Measurements from ENCODE around the gene BRI3. TPM values are rescaled to one million over a fixed set of nuclear protein-coding genes. Genes with fewer than 3 reads are reported as not detected.
A peak's percentile ranks its signal among the peaks of the same experiment; 100 is the strongest.

Gene BRI3
- total RNA-seq, 1 donor from 2014 or later, result 530 TPM

DNA sequence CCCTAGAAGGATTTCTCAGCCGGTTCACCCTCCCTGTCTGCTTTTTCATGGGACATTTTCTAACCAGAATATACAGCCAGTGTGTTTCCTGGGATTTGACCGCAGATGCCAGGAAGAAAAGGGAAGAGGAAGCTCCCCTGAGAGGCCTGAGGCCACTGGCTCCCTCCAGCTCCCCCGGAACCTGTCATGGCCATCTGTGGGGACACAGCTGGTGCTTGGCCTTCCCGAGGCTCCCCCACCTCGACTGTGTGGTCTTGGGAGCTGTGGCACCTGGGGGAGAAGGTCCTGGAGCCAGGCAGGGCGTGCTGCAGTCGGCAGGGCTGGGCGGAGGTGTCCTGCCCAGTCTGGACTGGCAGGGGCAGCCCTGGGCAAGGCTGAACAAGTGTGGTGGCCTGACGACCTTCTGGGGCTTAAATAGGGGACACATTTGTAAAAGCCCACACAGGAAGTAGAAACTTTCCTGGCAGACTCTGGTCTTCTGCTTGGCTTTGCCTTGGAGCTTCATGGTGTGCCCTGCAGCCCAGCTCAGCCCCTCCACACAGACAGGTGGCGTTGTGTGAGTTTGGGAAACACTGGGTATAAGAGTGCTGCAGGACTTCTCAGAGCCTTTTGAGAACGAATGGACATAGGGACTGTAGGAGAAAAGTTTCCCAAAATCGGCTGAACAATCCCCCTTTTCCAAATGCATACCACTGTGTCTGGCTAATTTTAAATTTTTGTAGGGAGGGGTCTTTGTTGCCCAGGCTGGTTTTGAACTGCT is 6.8 kb downstream of the BRI3 start:
- Histone ChIP-seq H3K4me3 (no peak overlapping the region), H3K27me3 (no peaks in the 10 kb centered on the region), H3K4me1 (peaks cover 51% of the 10 kb centered on the region), H3K36me3 (peaks cover 63% of the 10 kb centered on the region), H3K27ac (no peak overlapping the region), H3K9me3 (no peaks in the 10 kb centered on the region)
- no peak for ATAC-seq
- intact Hi-C loops (cut with DNase I), result no loop called here
- TF ChIP-seq, protein P1, sequence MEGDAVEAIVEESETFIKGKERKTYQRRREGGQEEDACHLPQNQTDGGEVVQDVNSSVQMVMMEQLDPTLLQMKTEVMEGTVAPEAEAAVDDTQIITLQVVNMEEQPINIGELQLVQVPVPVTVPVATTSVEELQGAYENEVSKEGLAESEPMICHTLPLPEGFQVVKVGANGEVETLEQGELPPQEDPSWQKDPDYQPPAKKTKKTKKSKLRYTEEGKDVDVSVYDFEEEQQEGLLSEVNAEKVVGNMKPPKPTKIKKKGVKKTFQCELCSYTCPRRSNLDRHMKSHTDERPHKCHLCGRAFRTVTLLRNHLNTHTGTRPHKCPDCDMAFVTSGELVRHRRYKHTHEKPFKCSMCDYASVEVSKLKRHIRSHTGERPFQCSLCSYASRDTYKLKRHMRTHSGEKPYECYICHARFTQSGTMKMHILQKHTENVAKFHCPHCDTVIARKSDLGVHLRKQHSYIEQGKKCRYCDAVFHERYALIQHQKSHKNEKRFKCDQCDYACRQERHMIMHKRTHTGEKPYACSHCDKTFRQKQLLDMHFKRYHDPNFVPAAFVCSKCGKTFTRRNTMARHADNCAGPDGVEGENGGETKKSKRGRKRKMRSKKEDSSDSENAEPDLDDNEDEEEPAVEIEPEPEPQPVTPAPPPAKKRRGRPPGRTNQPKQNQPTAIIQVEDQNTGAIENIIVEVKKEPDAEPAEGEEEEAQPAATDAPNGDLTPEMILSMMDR (IDR thresholded peaks at IDR 0.05), result no peak
- DNase-seq, result peak; percentile 63

DNA sequence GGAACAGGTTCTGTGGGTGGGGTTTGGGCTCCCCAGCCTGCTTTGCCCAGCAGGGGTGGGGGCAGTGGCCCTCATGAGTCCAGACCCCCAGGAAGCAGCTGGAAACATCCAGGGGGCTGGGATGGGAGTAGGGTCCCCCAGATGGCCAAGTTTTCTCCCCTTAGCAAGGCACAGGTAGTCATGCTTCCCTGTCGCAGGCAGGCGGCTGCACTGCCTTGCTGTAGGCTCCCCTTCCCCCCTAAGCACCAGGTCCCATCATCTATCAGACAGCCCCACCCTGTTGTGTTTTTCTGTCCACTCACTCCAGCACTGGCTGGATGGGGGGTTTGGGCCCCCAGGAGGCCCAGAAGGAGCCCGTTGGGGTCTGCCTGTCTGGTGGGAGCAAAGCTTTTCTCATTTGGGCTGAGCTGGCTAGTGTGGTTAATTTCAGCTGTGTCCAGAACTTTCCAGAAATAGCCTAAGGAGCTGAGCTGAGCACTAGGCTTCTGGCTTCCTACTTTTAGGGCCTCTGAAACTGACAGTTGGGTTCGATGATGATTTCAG is 7.9 kb downstream of the BRI3 start:
- H3K4me3 ChIP-seq, result no peak overlapping the region
- no peaks in the 10 kb centered on the region for H3K27me3 ChIP-seq
- no peaks in the 10 kb centered on the region for H3K9me3 ChIP-seq
- TF ChIP-seq, protein P1 (IDR thresholded peaks at IDR 0.05), result no peak
- H3K36me3 ChIP-seq, result peaks cover 66% of the 10 kb centered on the region
- ATAC-seq (no peak), DNase-seq (no peak)
- intact Hi-C loops (cut with DNase I), result no loop called here
- no peak overlapping the region for H3K27ac ChIP-seq
- peaks cover 46% of the 10 kb centered on the region for H3K4me1 ChIP-seq

DNA sequence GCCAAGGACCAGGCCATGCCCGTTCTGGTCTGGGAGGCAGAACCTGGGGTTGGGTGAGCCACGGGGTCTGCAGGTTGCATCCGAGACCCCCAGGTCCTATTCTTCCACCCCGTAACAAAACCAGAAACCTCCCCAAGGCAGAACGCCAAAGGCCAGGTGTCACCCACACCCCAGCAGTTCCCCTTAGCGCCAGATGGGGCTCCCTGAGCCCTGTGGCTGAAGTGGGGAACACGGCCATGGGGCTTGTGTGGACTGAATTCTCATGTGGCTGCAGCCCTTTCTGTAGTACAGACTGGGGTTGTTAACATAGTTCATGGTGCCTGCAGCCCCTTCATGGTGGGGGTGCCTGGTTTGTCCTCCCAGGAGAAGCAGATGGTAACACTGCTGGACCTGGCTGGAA is 10.2 kb downstream of the BRI3 start:
- H3K9me3 ChIP-seq, result no peaks in the 10 kb centered on the region
- intact Hi-C loops (cut with DNase I), result loop anchor here (10.0 kb wide), 1 partner anchor 113 kb away; the partner anchor contains the start of gene BAIAP2L1
- H3K4me1 ChIP-seq, result peaks cover 24% of the 10 kb centered on the region
- DNase-seq, result no peak
- no peaks in the 10 kb centered on the region for H3K27me3 ChIP-seq
- peaks cover 78% of the 10 kb centered on the region for H3K36me3 ChIP-seq
- H3K4me3 ChIP-seq, result no peak overlapping the region
- TF ChIP-seq, protein P1 (IDR thresholded peaks at IDR 0.05), result peak; percentile 18
- no peak for ATAC-seq
- H3K27ac ChIP-seq, result no peak overlapping the region

DNA sequence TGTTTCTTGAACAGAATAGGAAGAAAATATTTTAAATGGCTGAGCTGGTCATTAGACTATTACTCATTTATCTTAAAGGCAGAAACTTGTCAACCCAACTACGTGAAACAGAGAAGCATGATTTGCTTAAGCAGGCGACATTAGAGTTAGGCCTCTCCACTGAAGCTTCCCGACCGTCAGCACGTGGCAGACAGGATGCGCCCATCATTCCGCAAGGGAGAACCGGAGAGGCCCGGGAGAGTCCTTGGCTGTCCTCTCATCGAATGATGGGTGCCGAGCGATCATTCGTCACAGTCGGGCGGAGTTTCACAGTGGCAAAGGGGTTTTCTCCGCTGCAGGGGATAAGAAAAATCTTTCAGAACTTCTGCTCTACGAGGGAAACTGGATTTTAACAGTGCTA is 11.8 kb downstream of the BRI3 start:
- Histone ChIP-seq H3K4me3 (no peak overlapping the region), H3K4me1 (peaks cover 8% of the 10 kb centered on the region), H3K27me3 (no peaks in the 10 kb centered on the region), H3K9me3 (no peaks in the 10 kb centered on the region), H3K36me3 (peaks cover 67% of the 10 kb centered on the region), H3K27ac (no peak overlapping the region)
- ATAC-seq (no peak), DNase-seq (no peak)
- TF ChIP-seq, protein P1 (IDR thresholded peaks at IDR 0.05), result no peak
- intact Hi-C loops (cut with DNase I), result loop anchor here (10.0 kb wide), 1 partner anchor 112 kb away; the partner anchor contains the start of gene BAIAP2L1

DNA sequence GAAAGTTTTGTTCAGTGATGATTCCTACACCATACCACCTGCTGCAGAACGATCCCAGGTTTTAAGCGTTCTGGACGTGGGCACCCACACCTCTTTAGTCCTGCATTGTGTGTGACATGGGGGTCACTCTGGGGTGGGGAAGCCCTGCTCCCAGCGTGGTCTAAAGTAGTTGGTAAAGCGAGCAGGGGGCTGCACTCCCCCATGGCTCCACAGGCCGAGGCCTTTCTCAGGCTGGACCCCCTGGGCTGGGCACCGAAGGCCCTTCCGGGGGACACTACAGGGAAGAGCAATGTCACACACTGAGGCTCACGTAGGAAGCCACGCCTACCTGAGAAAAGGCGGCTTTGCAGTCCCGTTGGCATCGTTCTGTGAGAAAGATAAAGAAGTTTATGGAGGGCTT is 12.3 kb downstream of the BRI3 start:
- TF ChIP-seq, protein P1 (IDR thresholded peaks at IDR 0.05), result no peak
- Histone ChIP-seq H3K4me3 (no peak overlapping the region), H3K4me1 (peaks cover 7% of the 10 kb centered on the region), H3K27ac (no peak overlapping the region), H3K36me3 (peaks cover 62% of the 10 kb centered on the region), H3K9me3 (no peaks in the 10 kb centered on the region), H3K27me3 (no peaks in the 10 kb centered on the region)
- no peak for DNase-seq
- no peak for ATAC-seq
- intact Hi-C loops (cut with DNase I), result loop anchor here (10.0 kb wide), 1 partner anchor 111 kb away; the partner anchor contains the start of gene BAIAP2L1
